ENCODE data around the gene RPS15. TPM values are rescaled to one million over a fixed set of nuclear protein-coding genes. Genes with fewer than 3 reads are reported as not detected.

Gene RPS15
- total and polyA plus RNA-seq, 2 of the 13 experiments (the other 11 are each of a cell fraction or from before 2014, with no cell fraction given), result 695 to 1,411 TPM

- in situ Hi-C loops (cut with HindIII; ENCODE audit: extremely low pct_ligation_motif_present, low pct_unique_long_range_greater_than_20kb), result no loop called here
- Histone ChIP-seq H3K4me1 (ENCODE audit: insufficient read depth, low read length) (peaks cover 40% of the 10 kb centered on the region), H4K20me1 (ENCODE audit: insufficient read depth, low read length) (peaks cover 13% of the 10 kb centered on the region; the same call in 1 of the 2 replicates), H3K36me3 (replicated peaks in 1 of 2; ENCODE audit: control insufficient read depth in 1 of 2, insufficient read depth in 2 of 2, low read length in 2 of 2) (no peaks in the 10 kb centered on the region), H3K4me3 (replicated peaks in 1 of 3; ENCODE audit: insufficient read depth in 1 of 3, low read depth in 2 of 3, low read length in 3 of 3) (no peak overlapping the region), H3K27ac (ENCODE audit: extremely low read length, insufficient read depth, low read length) (no peak overlapping the region), H3K9me3 (ENCODE audit: low read length) (no peaks in the 10 kb centered on the region), H2AFZ (ENCODE audit: low read length) (no peak overlapping the region), H3K79me2 (ENCODE audit: insufficient read depth, low read length) (no peaks in the 10 kb centered on the region), H3K4me2 (ENCODE audit: low read depth, low read length) (no peak overlapping the region), H3K27me3 (ENCODE audit: control insufficient read depth in 1 of 2, insufficient read depth in 2 of 2, low read length in 2 of 2) (peaks cover 16 to 75% of the 10 kb centered on the region in 2 experiments), H3K9ac (ENCODE audit: insufficient read depth, low read depth, low read length) (no peak overlapping the region)
- no TSS peak for BruUV-seq (replicated peaks)
- FAIRE-seq (no peak), DNase-seq (ENCODE audit: low spot score) (no peak), ATAC-seq (no peak)
- ChIA-PET CTCF (ENCODE audit: low intra/inter-chr PET ratio, low total read pairs) (no interaction called here), POLR2A (no interaction called here)
- 46% methylated on average over 16 of the region's 22 CpGs for WGBS (ENCODE audit: low lambda C conversion rate)
- intact Hi-C loops (cut with micrococcal nuclease; ENCODE audit: unreplicated experiment), result no loop called here
- TF ChIP-seq EZH2 (conservative IDR thresholded peaks at IDR 0.05; ENCODE audit: low read depth, low read length) (0 out of 2 replicates have a peak, but pooled peaks have one; percentile 12), MNT (IDR thresholded peaks at IDR 0.05) (peak; percentile 76), ZMYM3 (CRISPR knock-in tag; IDR thresholded peaks at IDR 0.05) (peak; percentile 45; the same call in 1 of the 2 replicates), ZBTB21 (CRISPR knock-in tag; IDR thresholded peaks at IDR 0.05) (no peak)
Measured at GRCh38 chr19:1450735-1451731, 12.8 kb downstream of the RPS15 start.
